ENCODE data around the gene ACACA. TPM values are rescaled to one million over a fixed set of nuclear protein-coding genes. Genes with fewer than 3 reads are reported as not detected.
"Not testable (repeated sequence)": the region's sequence is repeated elsewhere in the genome, so short reads cannot be mapped to it uniquely, and the experiment has no call there.

Gene ACACA
- polyA plus RNA-seq, 1 experiment, result 57.9 TPM

- Histone ChIP-seq H3K27ac (ENCODE audit: low read depth, low read length) (no peak overlapping the region), H3K4me3 (ENCODE audit: low read depth, low read length) (no peak overlapping the region), H3K9me3 (ENCODE audit: control insufficient read depth, insufficient read depth, low read length) (no peaks in the 10 kb centered on the region), H3K27me3 (ENCODE audit: control insufficient read depth, insufficient read depth, low read length) (no peaks in the 10 kb centered on the region)
- DNase-seq (ENCODE audit: low read depth, low spot score), result no peak
- no peak for TF ChIP-seq CTCF (IDR thresholded peaks at IDR 0.05; ENCODE audit: low read depth, low read length)
- ChIA-PET CTCF (no interaction called here), POLR2A (no interaction called here)
Observed at GRCh38 chr17:37082985-37083384, 323.7 kb downstream of the ACACA start.

GRCh38 chr17:37082311-37082860 is 324.2 kb downstream of the ACACA start:
- Histone ChIP-seq H3K27me3 (ENCODE audit: control insufficient read depth, insufficient read depth, low read length) (no peaks in the 10 kb centered on the region), H3K4me3 (ENCODE audit: low read depth, low read length) (no peak overlapping the region), H3K27ac (ENCODE audit: low read depth, low read length) (no peak overlapping the region), H3K9me3 (ENCODE audit: control insufficient read depth, insufficient read depth, low read length) (no peaks in the 10 kb centered on the region)
- no peak for TF ChIP-seq CTCF (IDR thresholded peaks at IDR 0.05; ENCODE audit: low read depth, low read length)
- ChIA-PET POLR2A (no interaction called here), CTCF (interaction anchor here (0.6 to 1.0 kb wide), 3 partner anchors 10 to 34 kb away, joined by 4 read pairs; no protein-coding TSS in a partner anchor)
- no peak for DNase-seq (ENCODE audit: low read depth, low spot score)

GRCh38 chr17:37081287-37081686 is 325.3 kb downstream of the ACACA start:
- Histone ChIP-seq H3K27me3 (ENCODE audit: control insufficient read depth, insufficient read depth, low read length) (no peaks in the 10 kb centered on the region), H3K4me3 (ENCODE audit: low read depth, low read length) (no peak overlapping the region), H3K9me3 (ENCODE audit: control insufficient read depth, insufficient read depth, low read length) (no peaks in the 10 kb centered on the region), H3K27ac (ENCODE audit: low read depth, low read length) (no peak overlapping the region)
- no peak for DNase-seq (ENCODE audit: low read depth, low spot score)
- ChIA-PET POLR2A (no interaction called here), CTCF (interaction anchor here (0.6 to 1.0 kb wide), 2 partner anchors 33 to 478 kb away, joined by 4 to 5 read pairs; no protein-coding TSS in a partner anchor)
- no peak for TF ChIP-seq CTCF (IDR thresholded peaks at IDR 0.05; ENCODE audit: low read depth, low read length)

GRCh38 chr17:37079735-37080134 is 326.9 kb downstream of the ACACA start:
- TF ChIP-seq CTCF (IDR thresholded peaks at IDR 0.05; ENCODE audit: low read depth, low read length), result no peak
- no peaks in the 10 kb centered on the region for H3K27me3 ChIP-seq (ENCODE audit: control insufficient read depth, insufficient read depth, low read length)
- POLR2A ChIA-PET, result no interaction called here
- no peaks in the 10 kb centered on the region for H3K9me3 ChIP-seq (ENCODE audit: control insufficient read depth, insufficient read depth, low read length)
- H3K27ac ChIP-seq (ENCODE audit: low read depth, low read length), result no peak overlapping the region
- CTCF ChIA-PET, result interaction anchor here (0.6 kb wide), 1 partner anchor 8 kb away, joined by 3 read pairs; no protein-coding TSS in a partner anchor
- H3K4me3 ChIP-seq (ENCODE audit: low read depth, low read length), result no peak overlapping the region
- DNase-seq (ENCODE audit: low read depth, low spot score), result no peak

GRCh38 chr17:37079065-37079708 is 327.4 kb downstream of the ACACA start:
- no peaks in the 10 kb centered on the region for H3K9me3 ChIP-seq (ENCODE audit: control insufficient read depth, insufficient read depth, low read length)
- no peak overlapping the region for H3K27ac ChIP-seq (ENCODE audit: low read depth, low read length)
- H3K4me3 ChIP-seq (ENCODE audit: low read depth, low read length), result no peak overlapping the region
- TF ChIP-seq CTCF (IDR thresholded peaks at IDR 0.05; ENCODE audit: low read depth, low read length), result no peak
- no peak for DNase-seq (ENCODE audit: low read depth, low spot score)
- ChIA-PET CTCF (interaction anchor here (0.6 kb wide), 1 partner anchor 9 kb away, joined by 3 read pairs; no protein-coding TSS in a partner anchor), POLR2A (no interaction called here)
- no peaks in the 10 kb centered on the region for H3K27me3 ChIP-seq (ENCODE audit: control insufficient read depth, insufficient read depth, low read length)

- CTCF ChIA-PET, result not testable (repeated sequence)
Observed at GRCh38 chr17:37073464-37073863, 333.2 kb downstream of the ACACA start.

More at GRCh38 chr17:37073464-37073863, 333.2 kb downstream of the ACACA start:
- H3K4me3 ChIP-seq (ENCODE audit: low read depth, low read length); H3K27ac ChIP-seq (ENCODE audit: low read depth, low read length); POLR2A ChIA-PET; DNase-seq (ENCODE audit: low read depth, low spot score); H3K27me3 ChIP-seq (ENCODE audit: control insufficient read depth, insufficient read depth, low read length); H3K9me3 ChIP-seq (ENCODE audit: control insufficient read depth, insufficient read depth, low read length): not testable (repeated sequence)

Measured in AG04450 (cell line).